Mesenchymal stem cell (in vitro differentiated cells and primary cell): Measurements from ENCODE around the gene THOC2.
"Not testable (repeated sequence)": the region's sequence is repeated elsewhere in the genome, so short reads cannot be mapped to it uniquely, and the experiment has no call there.

Source experiments
- DNase-seq: peaks from one replicate; pipeline ENCODE4 v3.0.0-alpha.2; 2013
- H2AFZ ChIP-seq: one replicate; pipeline ENCODE4 v1.6.1; 2013; ENCODE audit warnings: low read depth, mild to moderate bottlenecking, control low read depth, inconsistent platforms, low read length, moderate library complexity
- H2AK5ac ChIP-seq: 2 replicates; pipeline ENCODE4 v1.6.1; 2013; ENCODE audit warnings: low read length, moderate library complexity, mild to moderate bottlenecking, inconsistent platforms; ENCODE audit not compliant: severe bottlenecking
- H2BK120ac ChIP-seq: one replicate; pipeline ENCODE4 v1.6.1; 2013; ENCODE audit warnings: low read depth, mild to moderate bottlenecking, inconsistent platforms, low read length, moderate library complexity
- H2BK12ac ChIP-seq, 2 experiments: one replicate each; pipeline ENCODE4 v1.6.1; 2013; ENCODE audit warnings: inconsistent platforms in 2 of 2, low read length in 2 of 2, mild to moderate bottlenecking in 2 of 2, moderate library complexity in 2 of 2, control low read depth in 1 of 2
- H2BK15ac ChIP-seq: one replicate; pipeline ENCODE4 v1.6.1; 2013; ENCODE audit warnings: mild to moderate bottlenecking, low read depth, inconsistent platforms; ENCODE audit not compliant: poor library complexity, severe bottlenecking
- H2BK5ac ChIP-seq: 2 replicates; pipeline ENCODE4 v1.6.1; 2013; ENCODE audit warnings: low read depth, mild to moderate bottlenecking, low read length, control low read depth, inconsistent platforms; ENCODE audit not compliant: poor library complexity, severe bottlenecking
- H3K14ac ChIP-seq, 2 experiments: one replicate each; pipeline ENCODE4 v1.6.1; 2013; ENCODE audit warnings: inconsistent platforms in 2 of 2, low read length in 2 of 2, control low read depth in 1 of 2, mild to moderate bottlenecking in 1 of 2, moderate library complexity in 1 of 2
- H3K18ac ChIP-seq, 2 experiments: one replicate each; pipeline ENCODE4 v1.6.1; 2013; ENCODE audit warnings: inconsistent platforms in 2 of 2, low read length in 2 of 2, control low read depth in 1 of 2, low read depth in 1 of 2, mild to moderate bottlenecking in 1 of 2
- H3K23ac ChIP-seq, 2 experiments: one replicate each; pipeline ENCODE4 v1.6.1; 2013; ENCODE audit warnings: inconsistent platforms in 2 of 2, low read length in 2 of 2, mild to moderate bottlenecking in 2 of 2, moderate library complexity in 2 of 2, control low read depth in 1 of 2
- H3K27ac ChIP-seq: 2 replicates; pipeline ENCODE4 v1.5.1; 2013; ENCODE audit warnings: mild to moderate bottlenecking, moderate library complexity, low read length, control low read depth, inconsistent platforms; ENCODE audit not compliant: poor library complexity, severe bottlenecking
- H3K27me3 ChIP-seq, 2 experiments: 2 replicates each; pipeline versions ENCODE4 v1.6.1 to v1.7.0; 2013; ENCODE audit warnings: low read length in 2 of 2, mild to moderate bottlenecking in 2 of 2, moderate library complexity in 2 of 2, control low read depth in 1 of 2, inconsistent platforms in 1 of 2; ENCODE audit not compliant: control insufficient read depth in 1 of 2, insufficient read depth in 1 of 2
- H3K36me3 ChIP-seq, 2 experiments: 2 replicates each; pipeline versions ENCODE4 v1.6.1 to v1.7.0; 2013; ENCODE audit warnings: low read length in 2 of 2, control low read depth in 1 of 2, inconsistent platforms in 1 of 2, low read depth in 1 of 2, mild to moderate bottlenecking in 1 of 2; ENCODE audit not compliant: insufficient read depth in 2 of 2, control insufficient read depth in 1 of 2
- H3K4ac ChIP-seq, 2 experiments: one replicate each; pipeline ENCODE4 v1.6.1; 2013; ENCODE audit warnings: inconsistent platforms in 2 of 2, low read length in 2 of 2, mild to moderate bottlenecking in 2 of 2, moderate library complexity in 2 of 2, control low read depth in 1 of 2, low read depth in 1 of 2
- H3K4me1 ChIP-seq: 2 replicates; pipeline ENCODE4 v1.6.1; 2013; ENCODE audit warnings: low read depth, low read length, control low read depth; ENCODE audit not compliant: control insufficient read depth, insufficient read depth
- H3K4me2 ChIP-seq: 2 replicates; pipeline ENCODE4 v1.6.1; 2013; ENCODE audit warnings: low read length, mild to moderate bottlenecking, inconsistent platforms; ENCODE audit not compliant: poor library complexity, severe bottlenecking
- H3K4me3 ChIP-seq, 2 experiments: 2 replicates each; pipeline versions ENCODE4 v1.5.1 to v1.7.0; 2013; ENCODE audit warnings: low read length in 2 of 2, mild to moderate bottlenecking in 2 of 2, control low read depth in 1 of 2, low read depth in 1 of 2; ENCODE audit not compliant: insufficient read depth in 1 of 2
- H3K79me1 ChIP-seq: replicated peaks from 2 replicates; pipeline ENCODE4 v1.6.1; 2013; ENCODE audit warnings: mild to moderate bottlenecking, control low read depth, low read length, inconsistent platforms; ENCODE audit not compliant: poor library complexity, severe bottlenecking
- H3K9ac ChIP-seq: 2 replicates; pipeline ENCODE4 v1.7.0; 2013; ENCODE audit warnings: mild to moderate bottlenecking, low read length, moderate library complexity
- H3K9me3 ChIP-seq: 2 replicates; pipeline ENCODE4 v1.7.0; 2013; ENCODE audit warnings: mild to moderate bottlenecking, low read length; ENCODE audit not compliant: control insufficient read depth
- H4K8ac ChIP-seq: one replicate; pipeline ENCODE4 v1.6.1; 2013; ENCODE audit warnings: inconsistent platforms, mild to moderate bottlenecking, low read length, moderate library complexity
- H4K91ac ChIP-seq: one replicate; pipeline ENCODE4 v1.6.1; 2013; ENCODE audit warnings: mild to moderate bottlenecking, low read length, inconsistent platforms
- WGBS: methylation state at CpG from one replicate; pipeline ENCODE4 v1.1.7; 2013; ENCODE audit warnings: mixed read lengths; 5-methylcytosine and 5-hydroxymethylcytosine counted together

The THOC2 gene

GRCh38 chrX:123735137-123735536 lies 2.3 kb upstream of the THOC2 start:
- not testable (repeated sequence) for H3K4me3 ChIP-seq, H3K14ac ChIP-seq, H3K9me3 ChIP-seq, H3K4me2 ChIP-seq, H3K27ac ChIP-seq, H3K18ac ChIP-seq, H3K4me1 ChIP-seq, H2BK5ac ChIP-seq, H3K9ac ChIP-seq, H2AK5ac ChIP-seq, H2AFZ ChIP-seq, H3K27me3 ChIP-seq, H3K23ac ChIP-seq, H4K91ac ChIP-seq, H3K79me1 ChIP-seq, H4K8ac ChIP-seq, DNase-seq, H2BK12ac ChIP-seq, H3K4ac ChIP-seq, H2BK120ac ChIP-seq, H2BK15ac ChIP-seq, H3K36me3 ChIP-seq
- WGBS = no CpG with 5 or more reads among the region's 1 CpG

- not testable (repeated sequence) for H3K14ac ChIP-seq, H2BK12ac ChIP-seq, H3K27me3 ChIP-seq, H2AFZ ChIP-seq, H3K9ac ChIP-seq, H3K18ac ChIP-seq, H3K79me1 ChIP-seq, H3K4me2 ChIP-seq, H3K4ac ChIP-seq, H4K8ac ChIP-seq, H3K4me3 ChIP-seq, H2BK120ac ChIP-seq, H4K91ac ChIP-seq, H2AK5ac ChIP-seq, H2BK15ac ChIP-seq, H3K23ac ChIP-seq, H3K9me3 ChIP-seq, H2BK5ac ChIP-seq, H3K4me1 ChIP-seq, DNase-seq, H3K27ac ChIP-seq, H3K36me3 ChIP-seq
- WGBS = 100% methylated on average over 4 of the region's 43 CpGs
These were observed 1.2 kb upstream of the THOC2 start for GRCh38 chrX:123734079-123734478.

GRCh38 chrX:123731987-123732669 lies 724 bp downstream of the THOC2 start:
- H2BK120ac ChIP-seq = peak overlapping the region; percentile 68
- no peak overlapping the region for H2BK15ac ChIP-seq
- peak overlapping the region; percentile 19 for H2BK5ac ChIP-seq
- peak overlapping the region; percentile 93 for H3K27ac ChIP-seq
- H3K18ac ChIP-seq = peak overlapping the region; percentile 90 to 91
- no peak overlapping the region for H3K23ac ChIP-seq
- H4K91ac ChIP-seq = no peak overlapping the region
- no peaks in the 10 kb centered on the region for H3K27me3 ChIP-seq
- H3K9ac ChIP-seq = peak overlapping the region; percentile 95
- H3K4me3 ChIP-seq = peak overlapping the region; percentile 89 to 90
- no peak overlapping the region for H2AK5ac ChIP-seq
- H3K9me3 ChIP-seq = no peaks in the 10 kb centered on the region
- under 1% methylated on average over 29 of the region's 41 CpGs for whole genome bisulfite sequencing
- peaks cover 0 to 4% of the 10 kb centered on the region in 2 experiments for H3K36me3 ChIP-seq
- H3K79me1 ChIP-seq = no peaks in the 10 kb centered on the region
- DNase-seq = peak; percentile 47
- no peak overlapping the region for H3K14ac ChIP-seq
- H2AFZ ChIP-seq = no peak overlapping the region
- H3K4ac ChIP-seq = peak overlapping the region in 1 of 2 experiments; percentile 75
- H4K8ac ChIP-seq = peak overlapping the region; percentile 84
- H3K4me2 ChIP-seq = peak overlapping the region; percentile 82
- peaks cover 1% of the 10 kb centered on the region for H3K4me1 ChIP-seq
- no peak overlapping the region for H2BK12ac ChIP-seq

- 7% methylated on average over 16 of the region's 16 CpGs for WGBS
- DNase-seq = peak; percentile 42
- Histone ChIP-seq H3K4me2 (peak overlapping the region; percentile 82), H2BK120ac (no peak overlapping the region), H4K8ac (no peak overlapping the region), H3K27me3 (no peaks in the 10 kb centered on the region), H2AFZ (no peak overlapping the region), H4K91ac (no peak overlapping the region), H2BK12ac (no peak overlapping the region), H3K18ac (no peak overlapping the region), H3K23ac (no peak overlapping the region), H3K4ac (no peak overlapping the region), H3K79me1 (no peaks in the 10 kb centered on the region), H3K4me3 (peak overlapping the region in 1 of 2 experiments; percentile 90), H3K9me3 (no peaks in the 10 kb centered on the region), H3K9ac (peak overlapping the region; percentile 95), H2BK5ac (no peak overlapping the region), H3K36me3 (peaks cover 0 to 7% of the 10 kb centered on the region in 2 experiments), H2BK15ac (no peak overlapping the region), H3K4me1 (peaks cover 1% of the 10 kb centered on the region), H3K14ac (no peak overlapping the region), H2AK5ac (no peak overlapping the region), H3K27ac (no peak overlapping the region)
These were observed 1.4 kb downstream of the THOC2 start for GRCh38 chrX:123731258-123731986.
